Measurements from ENCODE around the gene ARRB1.

Gene ARRB1

DNA sequence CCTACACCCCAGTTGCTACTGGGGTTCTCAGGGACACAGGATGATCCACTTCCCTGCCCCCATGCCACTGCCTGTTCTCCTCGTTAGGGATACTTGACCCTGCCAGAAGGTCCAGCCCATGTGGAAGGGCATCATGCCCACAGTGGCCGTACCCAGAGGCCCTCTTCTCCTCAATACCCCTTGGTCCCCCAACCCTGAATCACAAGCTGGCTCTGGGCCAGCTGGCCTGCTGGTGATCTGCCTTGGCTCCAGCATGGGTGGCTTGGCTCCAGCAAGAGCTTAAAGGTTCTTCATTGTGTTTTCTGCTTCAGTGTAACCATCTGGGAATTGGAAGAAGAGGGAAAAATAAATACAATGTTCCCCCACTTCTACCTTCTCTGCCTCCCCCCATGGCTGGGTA lies 122.0 kb downstream of the ARRB1 start:
- TF ChIP-seq Cebpa-rat (IDR thresholded peaks at IDR 0.05), result no peak
- H3K27ac ChIP-seq, result no peak overlapping the region
- H3K4me1 ChIP-seq, result no peaks in the 10 kb centered on the region
- H3K4me3 ChIP-seq, result no peak overlapping the region
- no peaks in the 10 kb centered on the region for H4K20me1 ChIP-seq
- no peak overlapping the region for H3K9ac ChIP-seq
- H3K36me3 ChIP-seq, result no peaks in the 10 kb centered on the region
- no peaks in the 10 kb centered on the region for H3K9me3 ChIP-seq
- H3K4me2 ChIP-seq, result no peak overlapping the region
- no peaks in the 10 kb centered on the region for H3K27me3 ChIP-seq

DNA sequence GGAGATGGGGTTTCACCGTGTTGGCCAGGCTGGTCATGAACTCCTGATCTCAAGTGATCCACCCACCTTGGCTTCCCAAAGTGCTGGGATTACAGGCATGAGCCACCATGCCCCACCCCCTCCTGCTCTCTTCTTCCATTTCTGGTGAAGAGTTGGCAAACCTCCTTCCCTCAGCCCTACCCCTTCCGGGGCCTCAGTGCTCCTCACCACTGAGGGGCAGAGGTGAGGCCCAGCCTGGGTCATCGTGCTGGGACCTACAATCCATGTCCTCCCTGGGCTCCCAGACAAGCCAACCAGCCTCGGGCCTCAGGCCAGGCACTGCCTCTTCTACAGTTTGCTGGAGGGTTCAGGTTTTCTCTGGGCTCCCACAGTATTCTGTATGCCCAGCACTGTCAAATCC lies 125.7 kb downstream of the ARRB1 start:
- no peak for TF ChIP-seq Cebpa-rat (IDR thresholded peaks at IDR 0.05)
- Histone ChIP-seq H3K4me2 (no peak overlapping the region), H3K36me3 (no peaks in the 10 kb centered on the region), H3K27me3 (no peaks in the 10 kb centered on the region), H3K9ac (no peak overlapping the region), H4K20me1 (no peaks in the 10 kb centered on the region), H3K9me3 (no peaks in the 10 kb centered on the region), H3K4me1 (no peaks in the 10 kb centered on the region), H3K27ac (no peak overlapping the region), H3K4me3 (no peak overlapping the region)

DNA sequence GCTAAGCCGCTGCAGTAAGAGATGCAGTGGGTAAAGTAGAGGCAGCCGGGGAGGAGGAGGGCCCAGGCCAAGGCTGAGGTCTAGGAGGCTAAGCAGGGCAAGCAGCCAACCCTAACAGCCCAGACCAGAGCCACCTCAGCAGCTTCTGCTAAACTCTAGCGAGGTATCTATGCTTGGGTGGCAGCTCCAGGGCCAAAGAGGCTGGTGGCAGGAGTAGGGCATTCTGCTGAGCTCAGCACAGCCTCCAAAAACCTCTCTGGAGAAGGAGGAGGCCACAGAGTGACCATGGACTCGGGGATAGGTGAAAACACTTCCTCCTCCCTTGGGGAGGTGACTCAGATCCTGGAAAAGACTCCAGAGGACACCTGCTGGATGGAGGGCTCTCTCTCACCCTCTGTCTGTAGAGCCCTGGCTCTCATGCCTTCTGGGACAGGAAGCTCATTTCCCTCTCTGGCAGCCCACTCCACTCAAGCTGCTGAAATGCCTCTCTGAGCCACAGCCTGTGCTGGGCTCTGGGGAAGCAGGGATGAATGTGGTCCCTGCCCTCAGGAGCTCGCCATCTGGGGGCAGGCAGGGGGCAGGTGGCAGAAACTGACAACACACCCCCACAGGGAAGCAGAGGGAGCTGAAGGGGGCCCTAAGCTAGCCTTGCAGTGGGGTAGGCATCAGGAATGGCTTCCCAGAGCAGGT lies 127.4 kb downstream of the ARRB1 start:
- Histone ChIP-seq H3K27me3 (no peaks in the 10 kb centered on the region), H3K9ac (no peak overlapping the region), H3K4me2 (no peak overlapping the region), H3K4me1 (no peaks in the 10 kb centered on the region), H3K27ac (no peak overlapping the region), H3K9me3 (no peaks in the 10 kb centered on the region), H3K36me3 (no peaks in the 10 kb centered on the region), H4K20me1 (no peaks in the 10 kb centered on the region), H3K4me3 (no peak overlapping the region)
- TF ChIP-seq Cebpa-rat (IDR thresholded peaks at IDR 0.05), result no peak

DNA sequence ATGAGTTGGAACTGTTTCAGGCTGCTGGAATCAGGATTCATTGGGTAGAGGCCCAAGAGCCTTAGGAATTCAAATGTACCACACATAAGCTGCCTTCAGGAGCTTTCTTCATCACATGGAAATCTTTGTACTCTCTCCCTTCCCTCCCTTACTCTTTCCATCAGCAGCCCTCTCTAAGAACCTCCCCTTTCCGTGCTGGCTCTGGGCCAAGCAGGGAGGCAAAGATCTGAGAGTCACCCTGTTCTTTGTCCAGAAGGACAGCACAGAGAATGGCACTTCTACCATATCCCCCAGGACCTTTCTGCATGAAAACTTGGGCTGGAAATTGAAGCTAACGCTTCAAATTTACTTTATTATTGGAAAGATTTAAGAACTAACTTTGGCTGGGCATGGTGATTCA lies 131.6 kb downstream of the ARRB1 start:
- H3K36me3 ChIP-seq, result no peaks in the 10 kb centered on the region
- no peaks in the 10 kb centered on the region for H3K4me1 ChIP-seq
- H3K4me2 ChIP-seq, result no peak overlapping the region
- no peak for TF ChIP-seq Cebpa-rat (IDR thresholded peaks at IDR 0.05)
- H3K9me3 ChIP-seq, result no peaks in the 10 kb centered on the region
- no peak overlapping the region for H3K9ac ChIP-seq
- no peaks in the 10 kb centered on the region for H3K27me3 ChIP-seq
- no peak overlapping the region for H3K27ac ChIP-seq
- H3K4me3 ChIP-seq, result no peak overlapping the region
- no peaks in the 10 kb centered on the region; the same call in 1 of the 2 replicates for H4K20me1 ChIP-seq

DNA sequence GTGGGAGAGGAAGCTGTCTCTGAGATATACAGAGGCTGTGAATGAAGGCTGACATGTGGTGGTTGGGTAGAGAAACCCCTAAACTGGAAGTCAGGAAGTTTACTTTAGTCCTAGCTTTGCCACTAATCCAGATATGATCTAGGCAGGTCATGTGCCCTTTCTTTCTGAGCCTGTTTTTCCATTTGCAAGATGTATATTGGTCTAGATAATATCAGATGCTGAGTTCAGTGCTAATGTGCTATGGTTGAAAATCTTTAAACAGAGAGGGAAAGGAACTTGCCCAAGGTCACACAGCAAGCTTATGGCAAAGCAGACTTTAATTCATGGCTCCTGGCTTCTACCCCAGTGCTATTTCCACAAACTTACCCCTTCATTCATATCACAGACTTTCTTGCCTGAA lies 136.6 kb downstream of the ARRB1 start:
- H4K20me1 ChIP-seq, result peaks cover 10% of the 10 kb centered on the region; the same call in 1 of the 2 replicates
- H3K4me3 ChIP-seq, result no peak overlapping the region
- H3K4me1 ChIP-seq, result no peaks in the 10 kb centered on the region
- no peaks in the 10 kb centered on the region for H3K36me3 ChIP-seq
- no peak overlapping the region for H3K27ac ChIP-seq
- H3K9me3 ChIP-seq, result no peaks in the 10 kb centered on the region
- H3K4me2 ChIP-seq, result no peak overlapping the region
- no peak overlapping the region for H3K9ac ChIP-seq
- no peaks in the 10 kb centered on the region for H3K27me3 ChIP-seq
- TF ChIP-seq Cebpa-rat (IDR thresholded peaks at IDR 0.05), result no peak

DNA sequence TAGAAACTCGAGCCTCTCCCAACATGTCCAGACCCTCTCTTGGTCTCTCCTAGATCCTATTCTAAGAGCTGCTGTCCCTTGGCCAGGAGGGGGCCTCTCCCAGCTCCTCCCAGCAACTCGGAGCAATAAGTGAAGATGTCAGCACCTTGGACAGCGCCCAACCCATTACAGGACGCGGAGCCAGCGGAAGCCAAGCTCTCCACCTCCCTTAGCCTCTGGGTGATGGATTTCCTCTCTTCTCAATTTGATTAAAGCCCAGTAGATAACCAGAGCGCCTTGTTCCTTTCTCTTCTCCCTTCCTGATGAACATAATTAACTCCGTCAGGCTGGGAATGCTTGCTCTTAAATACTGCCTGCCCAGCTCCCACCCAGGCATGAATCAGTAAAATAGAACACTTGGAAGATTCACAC lies 137.0 kb downstream of the ARRB1 start:
- H3K4me2 ChIP-seq, result no peak overlapping the region
- peaks cover 10% of the 10 kb centered on the region; the same call in 1 of the 2 replicates for H4K20me1 ChIP-seq
- H3K9ac ChIP-seq, result no peak overlapping the region
- no peak overlapping the region for H3K27ac ChIP-seq
- H3K4me1 ChIP-seq, result no peaks in the 10 kb centered on the region
- H3K36me3 ChIP-seq, result no peaks in the 10 kb centered on the region
- H3K27me3 ChIP-seq, result no peaks in the 10 kb centered on the region
- no peaks in the 10 kb centered on the region for H3K9me3 ChIP-seq
- no peak for TF ChIP-seq Cebpa-rat (IDR thresholded peaks at IDR 0.05)
- H3K4me3 ChIP-seq, result no peak overlapping the region

Data from BLaER1 (cell line).